SIG-M5 treated with dmso at 0.1 percent for 504 hours (cell line): ENCODE results near the gene RUNDC3A.

ENCODE experiments used
- DNase-seq: peaks from one replicate; lab custom pipeline; 2025; ENCODE audit not compliant: unreplicated experiment; lab: John Stamatoyannopoulos, UW

Gene RUNDC3A

GRCh38 chr17:44283344-44284023 is 24.9 kb upstream of the RUNDC3A start:
- DNase-seq: no peak

GRCh38 chr17:44284024-44284400 is 24.4 kb upstream of the RUNDC3A start:
- no peak for DNase-seq

GRCh38 chr17:44287651-44288050 is 20.8 kb upstream of the RUNDC3A start:
- no peak for DNase-seq

- no peak for DNase-seq
These were observed 14.7 kb upstream of the RUNDC3A start for GRCh38 chr17:44293509-44294226.

- DNase-seq: no peak
These were observed 10.4 kb upstream of the RUNDC3A start for GRCh38 chr17:44297975-44298374.

GRCh38 chr17:44304651-44305050 is 3.8 kb upstream of the RUNDC3A start:
- no peak for DNase-seq

GRCh38 chr17:44307387-44308186 is 814 bp upstream of the RUNDC3A start:
- no peak for DNase-seq

GRCh38 chr17:44308865-44309264 is 464 bp downstream of the RUNDC3A start:
- DNase-seq: no peak

- DNase-seq: no peak
These were observed 1.1 kb downstream of the RUNDC3A start for GRCh38 chr17:44309472-44309871.

GRCh38 chr17:44310188-44310587 is 1.8 kb downstream of the RUNDC3A start:
- DNase-seq: no peak

GRCh38 chr17:44310609-44311376 is 2.4 kb downstream of the RUNDC3A start:
- no peak for DNase-seq

GRCh38 chr17:44311562-44312181 is 3.3 kb downstream of the RUNDC3A start:
- no peak for DNase-seq

GRCh38 chr17:44312396-44313104 is 4.1 kb downstream of the RUNDC3A start:
- DNase-seq: no peak

GRCh38 chr17:44314031-44314430 is 5.6 kb downstream of the RUNDC3A start:
- DNase-seq: no peak

- no peak for DNase-seq
These were observed 6.1 kb downstream of the RUNDC3A start for GRCh38 chr17:44314524-44314868.

GRCh38 chr17:44314869-44315661 is 6.7 kb downstream of the RUNDC3A start:
- no peak for DNase-seq

- DNase-seq: no peak
These were observed 7.6 kb downstream of the RUNDC3A start for GRCh38 chr17:44315760-44316731.

GRCh38 chr17:44317545-44317944 is 9.1 kb downstream of the RUNDC3A start:
- DNase-seq: no peak
